GM23338 (cell line): ENCODE results near the gene MAT2B. TPM values are rescaled to one million over a fixed set of nuclear protein-coding genes. Genes with fewer than 3 reads are reported as not detected.

Experiments used
- ATAC-seq: fragments of 200-7000 bp; cut with Tn5 transposase; 3 replicates; pipeline ENCODE4 v1.9.1; 2020
- DNase-seq: peaks from one replicate; pipeline ENCODE4 v3.0.0-alpha.2; 2015; ENCODE audit warnings: low spot score
- H2AFZ ChIP-seq: fragments of 200-600 bp; sonication (generic); 2 replicates; pipeline ENCODE4 v1.8.0; 2016; ENCODE audit warnings: antibody characterized with exemption, mild to moderate bottlenecking, moderate library complexity
- H3F3A ChIP-seq: fragments of 200-600 bp; sonication (generic); replicated peaks from 2 replicates; pipeline ENCODE4 v1.8.0; 2017; ENCODE audit warnings: antibody characterized with exemption, mixed run types, low read depth
- H3K27ac ChIP-seq: fragments of 200-600 bp; sonication (generic); 2 replicates; pipeline ENCODE4 v1.6.1; 2016; ENCODE audit warnings: low read depth
- H3K27me3 ChIP-seq: fragments of 200-600 bp; sonication (generic); 2 replicates; pipeline ENCODE4 v1.8.0; 2016; ENCODE audit warnings: mild to moderate bottlenecking, mixed run types, moderate library complexity; ENCODE audit not compliant: insufficient read depth
- H3K36me3 ChIP-seq: fragments of 200-600 bp; sonication (generic); 2 replicates; pipeline ENCODE4 v1.8.0; 2016; ENCODE audit warnings: mild to moderate bottlenecking; ENCODE audit not compliant: insufficient read depth
- H3K4me1 ChIP-seq: fragments of 200-600 bp; sonication (generic); 2 replicates; pipeline ENCODE4 v1.8.0; 2016; ENCODE audit warnings: mild to moderate bottlenecking, moderate library complexity; ENCODE audit not compliant: insufficient read depth
- H3K4me2 ChIP-seq: fragments of 200-600 bp; sonication (generic); 2 replicates; pipeline ENCODE4 v1.7.1; 2017; ENCODE audit warnings: mixed run types
- H3K4me3 ChIP-seq: fragments of 200-600 bp; sonication (generic); 2 replicates; pipeline ENCODE4 v1.6.1; 2016; ENCODE audit warnings: mixed run types
- H3K79me2 ChIP-seq: fragments of 200-600 bp; sonication (generic); replicated peaks from 2 replicates; pipeline ENCODE4 v1.8.0; 2017; ENCODE audit warnings: mild to moderate bottlenecking; ENCODE audit not compliant: insufficient read depth
- H3K9me2 ChIP-seq: fragments of 200-600 bp; sonication (generic); 2 replicates; pipeline ENCODE4 v1.8.0; 2017; ENCODE audit not compliant: insufficient read depth
- H4K20me1 ChIP-seq: fragments of 200-600 bp; sonication (generic); replicated peaks from 2 replicates; pipeline ENCODE4 v1.8.0; 2017; ENCODE audit warnings: mild to moderate bottlenecking; ENCODE audit not compliant: insufficient read depth
- H3K27ac Mint-ChIP-seq: 2 replicates; pipeline ENCODE4 v1.8.0; 2020; ENCODE audit warnings: inconsistent platforms, mild to moderate bottlenecking, moderate library complexity, mixed read lengths
- H3K27me3 Mint-ChIP-seq: 3 replicates; pipeline ENCODE4 v1.8.0; 2022; ENCODE audit warnings: low read depth, mild to moderate bottlenecking, moderate library complexity, mixed read lengths, inconsistent platforms; ENCODE audit not compliant: insufficient read depth, poor library complexity
- H3K36me3 Mint-ChIP-seq: 3 replicates; pipeline ENCODE4 v1.8.0; 2021; ENCODE audit warnings: low read depth, mild to moderate bottlenecking, inconsistent platforms, moderate library complexity, mixed read lengths
- H3K4me1 Mint-ChIP-seq: 3 replicates; pipeline ENCODE4 v1.8.0; 2020; ENCODE audit warnings: mild to moderate bottlenecking, inconsistent platforms, mixed read lengths
- H3K4me3 Mint-ChIP-seq: 3 replicates; pipeline ENCODE4 v1.8.0; 2021; ENCODE audit warnings: moderate library complexity, mild to moderate bottlenecking, inconsistent platforms, mixed read lengths
- H3K9me3 Mint-ChIP-seq: 3 replicates; pipeline ENCODE4 v1.8.0; 2020; ENCODE audit warnings: moderate library complexity, mild to moderate bottlenecking, inconsistent platforms, mixed read lengths
- CREB1 ChIP-seq: fragments of 250-450 bp; sonication (Bioruptor Pico); IDR thresholded peaks from 2 replicates; pipeline ENCODE4 v1.5.0; 2020; ENCODE audit warnings: low read depth, mild to moderate bottlenecking, moderate library complexity
- EZH2 ChIP-seq: fragments of 200-600 bp; sonication (generic); IDR thresholded peaks from one replicate; pipeline ENCODE4 v1.8.0; 2017; ENCODE audit warnings: antibody characterized with exemption, mild to moderate bottlenecking, low read depth; ENCODE audit not compliant: unreplicated experiment
- JUNB ChIP-seq: IDR thresholded peaks from one replicate; pipeline ENCODE4 v1.6.1; 2016; ENCODE audit warnings: antibody characterized with exemption; ENCODE audit not compliant: unreplicated experiment
- NANOG ChIP-seq: IDR thresholded peaks from 2 replicates; pipeline ENCODE4 v1.6.1; 2016; ENCODE audit warnings: antibody characterized with exemption, borderline replicate concordance
- POLR2AphosphoS5 ChIP-seq: IDR thresholded peaks from 2 replicates; pipeline ENCODE4 v1.6.1; 2016; ENCODE audit warnings: antibody characterized with exemption, low read depth
- STAT1 ChIP-seq: IDR thresholded peaks from one replicate; pipeline ENCODE4 v1.6.1; 2016; ENCODE audit warnings: antibody characterized with exemption; ENCODE audit not compliant: unreplicated experiment
- ZNF114 ChIP-seq: fragments of 250-450 bp; sonication (Bioruptor Pico); IDR thresholded peaks from 2 replicates; pipeline ENCODE4 v1.5.0; 2020; ENCODE audit warnings: mild to moderate bottlenecking, moderate library complexity
- ZNF331 ChIP-seq: fragments of 250-450 bp; sonication (Bioruptor Pico); IDR thresholded peaks from 2 replicates; pipeline ENCODE4 v1.5.0; 2020; ENCODE audit warnings: low read depth, mild to moderate bottlenecking, moderate library complexity
- polyA plus RNA-seq: library from polyadenylated mRNA; unstranded; fragments of >200 nt; fragmentation: Nextera tagmentation; extraction: Ambion mirVana; gene quantifications from 2 replicates; pipeline ENCODE4 v1.2.1, GENCODE V29; 2016
- total RNA-seq: library from RNA; depleted of rRNA; stranded (reverse); fragments of >200 nt; shearing (Covaris generic); gene quantifications from 2 replicates; pipeline ENCODE4 v1.2.3, GENCODE V29; 2014
- TF ChIP-seq, protein P1 (sequence below): IDR thresholded peaks from one replicate; pipeline ENCODE4 v1.6.1; 2018; ENCODE audit warnings: antibody characterized with exemption; ENCODE audit not compliant: unreplicated experiment
- TF ChIP-seq, protein P2 (sequence below), 2 experiments: fragments of 200-600 bp in 1 of 2; sonication (generic) in 1 of 2; conservative IDR thresholded peaks; 2 replicates each; pipeline versions ENCODE4 v1.5.1 to v1.6.1; 2016 to 2017; ENCODE audit warnings: antibody characterized with exemption in 2 of 2, low read depth in 2 of 2, mild to moderate bottlenecking in 2 of 2, moderate library complexity in 1 of 2
- TF ChIP-seq, protein P3 (sequence below): IDR thresholded peaks from 2 replicates; pipeline ENCODE4 v1.6.1; 2016; ENCODE audit warnings: antibody characterized with exemption

The MAT2B gene
- total and polyA plus RNA-seq, 2 experiments from 2014 or later = 81.4 to 120 TPM

DNA sequence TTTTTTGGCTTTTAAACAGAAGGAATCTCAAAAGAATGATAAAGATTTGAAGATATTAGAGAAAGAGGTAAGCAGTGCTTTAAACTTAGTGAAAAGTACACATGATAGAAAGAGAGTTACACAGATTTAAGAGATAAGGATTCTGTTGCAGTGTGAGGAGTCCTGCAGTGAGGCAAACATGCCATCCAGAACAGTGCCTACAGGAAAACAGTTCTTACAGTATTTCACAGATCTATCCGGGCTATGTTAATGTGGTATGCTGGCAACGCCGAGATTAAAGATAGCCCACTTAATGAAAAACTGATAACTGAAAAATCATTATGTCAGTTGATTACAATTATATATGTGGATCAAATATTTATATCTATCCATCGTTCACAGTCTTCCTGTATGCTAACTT is 37.7 kb upstream of the MAT2B start:
- no peaks in the 10 kb centered on the region for H3F3A ChIP-seq
- no peaks in the 10 kb centered on the region for H3K9me3 Mint-ChIP-seq
- peaks cover 71% of the 10 kb centered on the region for H3K36me3 ChIP-seq
- no peaks in the 10 kb centered on the region for H3K9me2 ChIP-seq
- H3K27me3 Mint-ChIP-seq = no peaks in the 10 kb centered on the region
- no peak overlapping the region for H3K27ac Mint-ChIP-seq
- H3K36me3 Mint-ChIP-seq = peaks cover 74% of the 10 kb centered on the region
- H3K27ac ChIP-seq = no peak overlapping the region
- no peak overlapping the region for H3K4me3 Mint-ChIP-seq
- no peak for TF ChIP-seq JUNB
- TF ChIP-seq STAT1 = no peak
- TF ChIP-seq POLR2AphosphoS5 = no peak
- TF ChIP-seq ZNF331 (CRISPR knock-in tag) = no peak
- TF ChIP-seq, protein P1, sequence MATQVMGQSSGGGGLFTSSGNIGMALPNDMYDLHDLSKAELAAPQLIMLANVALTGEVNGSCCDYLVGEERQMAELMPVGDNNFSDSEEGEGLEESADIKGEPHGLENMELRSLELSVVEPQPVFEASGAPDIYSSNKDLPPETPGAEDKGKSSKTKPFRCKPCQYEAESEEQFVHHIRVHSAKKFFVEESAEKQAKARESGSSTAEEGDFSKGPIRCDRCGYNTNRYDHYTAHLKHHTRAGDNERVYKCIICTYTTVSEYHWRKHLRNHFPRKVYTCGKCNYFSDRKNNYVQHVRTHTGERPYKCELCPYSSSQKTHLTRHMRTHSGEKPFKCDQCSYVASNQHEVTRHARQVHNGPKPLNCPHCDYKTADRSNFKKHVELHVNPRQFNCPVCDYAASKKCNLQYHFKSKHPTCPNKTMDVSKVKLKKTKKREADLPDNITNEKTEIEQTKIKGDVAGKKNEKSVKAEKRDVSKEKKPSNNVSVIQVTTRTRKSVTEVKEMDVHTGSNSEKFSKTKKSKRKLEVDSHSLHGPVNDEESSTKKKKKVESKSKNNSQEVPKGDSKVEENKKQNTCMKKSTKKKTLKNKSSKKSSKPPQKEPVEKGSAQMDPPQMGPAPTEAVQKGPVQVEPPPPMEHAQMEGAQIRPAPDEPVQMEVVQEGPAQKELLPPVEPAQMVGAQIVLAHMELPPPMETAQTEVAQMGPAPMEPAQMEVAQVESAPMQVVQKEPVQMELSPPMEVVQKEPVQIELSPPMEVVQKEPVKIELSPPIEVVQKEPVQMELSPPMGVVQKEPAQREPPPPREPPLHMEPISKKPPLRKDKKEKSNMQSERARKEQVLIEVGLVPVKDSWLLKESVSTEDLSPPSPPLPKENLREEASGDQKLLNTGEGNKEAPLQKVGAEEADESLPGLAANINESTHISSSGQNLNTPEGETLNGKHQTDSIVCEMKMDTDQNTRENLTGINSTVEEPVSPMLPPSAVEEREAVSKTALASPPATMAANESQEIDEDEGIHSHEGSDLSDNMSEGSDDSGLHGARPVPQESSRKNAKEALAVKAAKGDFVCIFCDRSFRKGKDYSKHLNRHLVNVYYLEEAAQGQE = no peak
- TF ChIP-seq, protein P2, sequence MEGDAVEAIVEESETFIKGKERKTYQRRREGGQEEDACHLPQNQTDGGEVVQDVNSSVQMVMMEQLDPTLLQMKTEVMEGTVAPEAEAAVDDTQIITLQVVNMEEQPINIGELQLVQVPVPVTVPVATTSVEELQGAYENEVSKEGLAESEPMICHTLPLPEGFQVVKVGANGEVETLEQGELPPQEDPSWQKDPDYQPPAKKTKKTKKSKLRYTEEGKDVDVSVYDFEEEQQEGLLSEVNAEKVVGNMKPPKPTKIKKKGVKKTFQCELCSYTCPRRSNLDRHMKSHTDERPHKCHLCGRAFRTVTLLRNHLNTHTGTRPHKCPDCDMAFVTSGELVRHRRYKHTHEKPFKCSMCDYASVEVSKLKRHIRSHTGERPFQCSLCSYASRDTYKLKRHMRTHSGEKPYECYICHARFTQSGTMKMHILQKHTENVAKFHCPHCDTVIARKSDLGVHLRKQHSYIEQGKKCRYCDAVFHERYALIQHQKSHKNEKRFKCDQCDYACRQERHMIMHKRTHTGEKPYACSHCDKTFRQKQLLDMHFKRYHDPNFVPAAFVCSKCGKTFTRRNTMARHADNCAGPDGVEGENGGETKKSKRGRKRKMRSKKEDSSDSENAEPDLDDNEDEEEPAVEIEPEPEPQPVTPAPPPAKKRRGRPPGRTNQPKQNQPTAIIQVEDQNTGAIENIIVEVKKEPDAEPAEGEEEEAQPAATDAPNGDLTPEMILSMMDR (conservative IDR thresholded peaks at IDR 0.05; ENCODE audit: low read depth in 2 of 2) = no peak
- TF ChIP-seq ZNF114 (CRISPR knock-in tag) = no peak
- TF ChIP-seq, protein P3, sequence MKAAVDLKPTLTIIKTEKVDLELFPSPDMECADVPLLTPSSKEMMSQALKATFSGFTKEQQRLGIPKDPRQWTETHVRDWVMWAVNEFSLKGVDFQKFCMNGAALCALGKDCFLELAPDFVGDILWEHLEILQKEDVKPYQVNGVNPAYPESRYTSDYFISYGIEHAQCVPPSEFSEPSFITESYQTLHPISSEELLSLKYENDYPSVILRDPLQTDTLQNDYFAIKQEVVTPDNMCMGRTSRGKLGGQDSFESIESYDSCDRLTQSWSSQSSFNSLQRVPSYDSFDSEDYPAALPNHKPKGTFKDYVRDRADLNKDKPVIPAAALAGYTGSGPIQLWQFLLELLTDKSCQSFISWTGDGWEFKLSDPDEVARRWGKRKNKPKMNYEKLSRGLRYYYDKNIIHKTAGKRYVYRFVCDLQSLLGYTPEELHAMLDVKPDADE = no peak
- TF ChIP-seq EZH2 = no peak
- peaks cover 24% of the 10 kb centered on the region for H3K79me2 ChIP-seq
- H3K4me1 ChIP-seq = no peaks in the 10 kb centered on the region; the same call in 1 of the 2 replicates
- ATAC-seq (no peak), DNase-seq (no peak)
- H3K4me1 Mint-ChIP-seq = no peaks in the 10 kb centered on the region
- H3K4me3 ChIP-seq = no peak overlapping the region
- no peak overlapping the region for H3K4me2 ChIP-seq
- H2AFZ ChIP-seq = no peak overlapping the region
- no peaks in the 10 kb centered on the region for H3K27me3 ChIP-seq
- H4K20me1 ChIP-seq = no peaks in the 10 kb centered on the region; the same call in 1 of the 2 replicates

DNA sequence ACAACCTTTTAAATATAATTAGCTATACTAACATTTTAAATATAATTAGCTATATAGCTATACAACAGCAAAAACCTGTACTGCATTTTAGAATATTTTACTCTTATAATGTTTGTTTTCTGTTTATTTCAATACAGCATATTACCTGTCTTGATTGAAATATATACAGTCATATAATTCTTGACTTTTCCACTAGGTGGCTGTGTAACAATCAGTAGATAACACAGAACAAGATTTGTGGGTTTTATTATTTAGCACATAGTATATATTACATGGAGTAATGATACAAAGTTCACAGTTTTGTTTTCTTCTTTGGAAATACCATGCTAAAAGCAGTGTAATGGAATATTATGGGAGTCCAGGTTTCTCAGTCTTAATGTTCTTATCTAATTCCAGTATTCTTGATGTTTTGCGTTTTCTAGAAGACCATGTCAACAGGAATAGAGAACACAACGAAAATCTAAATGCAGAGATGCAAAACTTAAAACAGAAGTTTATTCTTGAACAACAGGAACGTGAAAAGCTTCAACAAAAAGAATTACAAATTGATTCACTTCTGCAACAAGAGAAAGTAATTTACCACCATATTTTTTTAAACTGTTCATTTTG is 31.7 kb upstream of the MAT2B start:
- DNase-seq = no peak
- H3K4me2 ChIP-seq = no peak overlapping the region
- no peaks in the 10 kb centered on the region for H3K4me1 Mint-ChIP-seq
- no peaks in the 10 kb centered on the region for H3F3A ChIP-seq
- H3K79me2 ChIP-seq = no peaks in the 10 kb centered on the region
- H3K27me3 ChIP-seq = no peaks in the 10 kb centered on the region
- H4K20me1 ChIP-seq = no peaks in the 10 kb centered on the region; the same call in 1 of the 2 replicates
- H3K4me1 ChIP-seq = no peaks in the 10 kb centered on the region
- no peak for ATAC-seq
- no peak overlapping the region for H2AFZ ChIP-seq
- TF ChIP-seq STAT1 = no peak
- TF ChIP-seq, protein P3 = no peak
- TF ChIP-seq CREB1 (CRISPR knock-in tag) = no peak
- no peak for TF ChIP-seq NANOG
- TF ChIP-seq ZNF331 (CRISPR knock-in tag) = no peak
- no peak for TF ChIP-seq ZNF114 (CRISPR knock-in tag)
- TF ChIP-seq JUNB = no peak
- H3K9me2 ChIP-seq = no peaks in the 10 kb centered on the region
- H3K9me3 Mint-ChIP-seq = no peaks in the 10 kb centered on the region
- H3K4me3 Mint-ChIP-seq = no peak overlapping the region
- H3K4me3 ChIP-seq = no peak overlapping the region
- H3K27me3 Mint-ChIP-seq = no peaks in the 10 kb centered on the region
- H3K36me3 Mint-ChIP-seq = peaks cover 90% of the 10 kb centered on the region
- no peak overlapping the region for H3K27ac ChIP-seq
- no peak overlapping the region for H3K27ac Mint-ChIP-seq
- peaks cover 91% of the 10 kb centered on the region for H3K36me3 ChIP-seq
